ENCODE data around the gene ABHD2. TPM values are rescaled to one million over a fixed set of nuclear protein-coding genes. Genes with fewer than 3 reads are reported as not detected.

ABHD2 gene
- total RNA-seq, 4 donors from 2014 or later, result 29.7 to 48.1 (median 35.9) TPM

GRCh38 chr15:89201465-89202005 lies 113.3 kb downstream of the ABHD2 start:
- Histone ChIP-seq H3K4me1 (peaks cover 0 to 50% (median 23%) of the 10 kb centered on the region in 4 donors), H3K36me3 (no peaks in the 10 kb centered on the region), H3K27ac (peak overlapping the region in 2 of 4 donors; percentile 89 to 92), H3K9me3 (no peaks in the 10 kb centered on the region), H3K4me3 (no peak overlapping the region), H3K27me3 (no peaks in the 10 kb centered on the region)
- DNase-seq (ENCODE audit: low spot score in 2 of 2), result no peak
- no peak for TF ChIP-seq EP300 (IDR thresholded peaks at IDR 0.05)
- TF ChIP-seq POLR2A (IDR thresholded peaks at IDR 0.05), result no peak
- TF ChIP-seq CTCF (IDR thresholded peaks at IDR 0.05), result no peak
- WGBS, 2 donors, result 82 to 86% methylated on average over 20 of the region's 20 CpGs

DNA sequence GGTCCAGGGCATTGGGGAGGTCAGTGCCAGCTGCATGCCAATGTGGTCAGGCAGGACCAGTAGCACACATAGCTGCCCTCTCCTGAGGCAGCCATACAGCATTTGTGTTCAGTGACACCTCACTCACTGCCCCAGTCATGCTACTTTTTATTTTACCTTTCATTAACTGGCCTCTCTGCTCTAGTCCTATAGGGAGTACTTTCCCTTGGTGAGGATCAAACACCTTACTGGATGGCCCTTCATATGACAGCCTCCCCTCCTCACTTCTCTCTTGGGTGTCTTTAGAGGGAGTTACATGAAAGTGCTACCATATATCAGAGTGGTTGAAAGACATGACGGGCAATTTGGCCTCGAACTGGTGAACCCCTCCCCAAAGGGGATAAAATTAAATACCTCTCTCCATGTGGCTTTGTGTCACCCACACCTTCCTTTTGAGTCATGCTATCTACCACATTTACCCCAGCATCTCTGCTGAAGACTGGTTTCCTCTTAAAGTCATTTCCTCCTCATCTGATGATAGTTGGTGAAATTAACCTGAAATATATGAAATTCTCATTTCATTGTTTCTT lies 115.5 kb downstream of the ABHD2 start:
- no peaks in the 10 kb centered on the region for H3K36me3 ChIP-seq
- peaks cover 0 to 37% (median 15%) of the 10 kb centered on the region in 4 donors for H3K4me1 ChIP-seq
- no peak overlapping the region for H3K4me3 ChIP-seq
- no peak for TF ChIP-seq EP300 (IDR thresholded peaks at IDR 0.05)
- TF ChIP-seq POLR2A (IDR thresholded peaks at IDR 0.05), result no peak
- TF ChIP-seq CTCF (IDR thresholded peaks at IDR 0.05), result no peak
- H3K27me3 ChIP-seq, result no peaks in the 10 kb centered on the region
- H3K27ac ChIP-seq, result peak overlapping the region in 2 of 4 donors; percentile 21 to 92
- 59 to 60% methylated on average over 2 of the region's 2 CpGs for WGBS, 2 donors
- no peak for DNase-seq (ENCODE audit: low spot score in 2 of 2)
- no peaks in the 10 kb centered on the region for H3K9me3 ChIP-seq

DNA sequence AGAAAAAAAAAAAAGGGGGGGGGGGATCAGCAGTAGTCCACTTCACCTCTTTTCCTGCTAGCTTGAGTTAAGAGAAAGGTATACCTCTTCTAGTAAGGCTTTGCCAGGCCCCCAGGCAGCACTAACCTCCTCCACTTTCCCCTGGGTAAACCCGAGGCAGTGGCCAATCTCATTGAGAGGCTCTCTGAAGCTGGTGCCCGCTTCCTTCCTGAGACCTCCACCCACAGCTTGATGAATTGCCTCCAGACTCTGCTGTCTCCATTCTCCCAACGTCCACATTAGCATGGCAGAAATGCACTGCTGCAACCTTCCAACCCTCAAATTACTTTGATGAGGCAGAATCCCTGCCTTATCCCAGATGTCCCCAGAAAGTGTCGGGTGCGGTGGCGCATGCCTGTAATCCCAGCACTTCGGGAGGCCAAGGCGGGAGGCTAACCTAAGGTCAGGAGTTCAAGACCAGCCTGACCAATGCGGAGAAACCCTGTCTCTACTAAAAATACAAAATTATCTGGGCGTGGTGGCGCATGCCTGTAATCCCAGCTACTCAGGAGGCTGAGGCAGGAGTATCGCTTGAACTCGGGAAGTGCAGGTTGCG lies 117.8 kb downstream of the ABHD2 start:
- Histone ChIP-seq H3K36me3 (no peaks in the 10 kb centered on the region), H3K4me3 (no peak overlapping the region), H3K27me3 (no peaks in the 10 kb centered on the region), H3K9me3 (no peaks in the 10 kb centered on the region), H3K4me1 (peaks cover 0 to 14% (median 3%) of the 10 kb centered on the region in 4 donors), H3K27ac (no peak overlapping the region)
- 69 to 70% methylated on average over 14 of the region's 14 CpGs for WGBS, 2 donors
- TF ChIP-seq POLR2A (IDR thresholded peaks at IDR 0.05) (no peak), CTCF (IDR thresholded peaks at IDR 0.05) (no peak), EP300 (IDR thresholded peaks at IDR 0.05) (no peak)
- DNase-seq (ENCODE audit: low spot score in 2 of 2), result no peak

GRCh38 chr15:89206908-89207331 lies 118.7 kb downstream of the ABHD2 start:
- Histone ChIP-seq H3K4me3 (peak overlapping the region in 2 of 4 donors; percentile 23 to 31), H3K4me1 (peaks cover 0 to 8% (median under 1%) of the 10 kb centered on the region in 4 donors), H3K36me3 (no peaks in the 10 kb centered on the region), H3K9me3 (no peaks in the 10 kb centered on the region), H3K27me3 (no peaks in the 10 kb centered on the region), H3K27ac (no peak overlapping the region)
- DNase-seq (ENCODE audit: low spot score in 2 of 2), result peak; percentile 61 to 76
- TF ChIP-seq POLR2A (IDR thresholded peaks at IDR 0.05) (no peak), CTCF (IDR thresholded peaks at IDR 0.05) (peak; percentile 93 to 98 (median 96))
- 1 to 2% methylated on average over 14 of the region's 14 CpGs for WGBS, 2 donors

DNA sequence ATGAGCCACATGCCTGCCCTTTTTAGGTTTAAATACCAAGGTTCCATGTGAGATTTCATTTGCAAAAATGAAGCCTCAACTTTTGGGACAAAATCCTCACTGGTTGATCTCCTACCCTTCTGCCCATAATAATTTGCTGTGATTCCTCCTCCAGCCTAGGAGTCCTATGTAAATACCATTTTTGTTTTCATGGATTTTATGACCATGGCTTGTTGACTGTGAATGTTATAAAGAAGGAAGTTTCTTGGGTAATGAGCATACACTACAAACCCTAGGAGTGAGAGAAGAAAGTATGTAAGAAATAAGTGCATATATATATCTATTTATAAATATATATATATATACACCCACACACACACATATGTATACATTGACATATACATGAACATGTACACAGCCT lies 120.0 kb downstream of the ABHD2 start:
- no peak for DNase-seq (ENCODE audit: low spot score in 2 of 2)
- no peak overlapping the region for H3K4me3 ChIP-seq
- TF ChIP-seq EP300 (IDR thresholded peaks at IDR 0.05) (no peak), POLR2A (IDR thresholded peaks at IDR 0.05) (no peak)
- H3K27ac ChIP-seq, result no peak overlapping the region
- H3K4me1 ChIP-seq, result peaks cover 0 to 8% (median 0%) of the 10 kb centered on the region in 4 donors
- no peaks in the 10 kb centered on the region for H3K27me3 ChIP-seq
- no peaks in the 10 kb centered on the region for H3K9me3 ChIP-seq
- no peaks in the 10 kb centered on the region for H3K36me3 ChIP-seq

Data from tibial nerve (tissue), 4 donors.